ENCODE measurements around the gene GGTLC2.

DNA sequence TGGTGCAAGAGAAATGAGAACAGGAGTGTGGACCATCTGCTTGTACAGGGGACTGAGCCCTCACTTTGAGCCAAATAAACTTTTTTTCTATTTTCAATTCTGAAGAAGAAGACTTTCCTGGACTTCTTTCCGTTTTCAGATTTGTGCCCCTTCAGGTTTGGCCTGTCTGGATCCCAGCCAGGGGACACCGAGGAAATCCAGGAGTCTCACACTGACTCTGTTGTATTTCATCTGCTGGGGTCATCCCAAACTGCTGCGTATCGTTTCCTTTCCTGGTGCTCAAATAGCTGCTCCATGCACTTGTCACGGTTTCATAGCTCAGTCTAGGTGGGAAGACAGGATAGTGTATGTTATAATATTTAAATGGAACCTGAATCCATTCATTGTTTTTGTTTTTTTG lies 51.7 kb downstream of the GGTLC2 start:
- no peak for TF ChIP-seq POLR2A (IDR thresholded peaks at IDR 0.05)
- TF ChIP-seq, protein P1, sequence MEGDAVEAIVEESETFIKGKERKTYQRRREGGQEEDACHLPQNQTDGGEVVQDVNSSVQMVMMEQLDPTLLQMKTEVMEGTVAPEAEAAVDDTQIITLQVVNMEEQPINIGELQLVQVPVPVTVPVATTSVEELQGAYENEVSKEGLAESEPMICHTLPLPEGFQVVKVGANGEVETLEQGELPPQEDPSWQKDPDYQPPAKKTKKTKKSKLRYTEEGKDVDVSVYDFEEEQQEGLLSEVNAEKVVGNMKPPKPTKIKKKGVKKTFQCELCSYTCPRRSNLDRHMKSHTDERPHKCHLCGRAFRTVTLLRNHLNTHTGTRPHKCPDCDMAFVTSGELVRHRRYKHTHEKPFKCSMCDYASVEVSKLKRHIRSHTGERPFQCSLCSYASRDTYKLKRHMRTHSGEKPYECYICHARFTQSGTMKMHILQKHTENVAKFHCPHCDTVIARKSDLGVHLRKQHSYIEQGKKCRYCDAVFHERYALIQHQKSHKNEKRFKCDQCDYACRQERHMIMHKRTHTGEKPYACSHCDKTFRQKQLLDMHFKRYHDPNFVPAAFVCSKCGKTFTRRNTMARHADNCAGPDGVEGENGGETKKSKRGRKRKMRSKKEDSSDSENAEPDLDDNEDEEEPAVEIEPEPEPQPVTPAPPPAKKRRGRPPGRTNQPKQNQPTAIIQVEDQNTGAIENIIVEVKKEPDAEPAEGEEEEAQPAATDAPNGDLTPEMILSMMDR (IDR thresholded peaks at IDR 0.05) = no peak

Data from lower leg skin (tissue), 3 donors.